Measurements from ENCODE around the gene TMTC4. TPM values are rescaled to one million over a fixed set of nuclear protein-coding genes. Genes with fewer than 3 reads are reported as not detected.

Gene TMTC4
- total and polyA plus RNA-seq, 2 of the 4 experiments (the other 2 are of a cell fraction): 8.4 to 14.3 TPM

DNA sequence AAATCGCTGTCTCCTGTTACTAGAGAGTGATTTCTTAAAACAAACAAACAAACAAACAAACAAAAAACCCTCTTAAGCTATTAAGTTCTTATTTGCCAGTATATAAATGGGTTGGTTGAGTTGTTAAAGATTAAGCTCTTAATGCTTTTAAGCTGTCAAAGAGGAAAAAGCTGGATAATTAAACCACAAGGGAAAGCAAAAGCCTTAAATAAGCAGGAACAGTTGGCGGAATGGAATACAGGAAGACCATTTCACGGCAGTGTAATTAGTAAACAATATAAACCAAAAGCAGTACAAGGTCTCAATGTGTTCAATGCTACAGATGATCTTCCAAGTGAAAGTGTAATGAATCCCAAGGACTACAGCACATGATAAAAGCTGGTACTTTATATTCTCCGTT is 53.8 kb downstream of the TMTC4 start:
- H3K4me2 ChIP-seq (ENCODE audit: low read depth, low read length): no peak overlapping the region
- in situ Hi-C loops (cut with MboI; ENCODE audit: low sequenced_read_pairs) (no loop called here), dilution Hi-C loops (cut with HindIII; ENCODE audit: low sequenced_read_pairs, unreplicated experiment) (no loop called here), intact Hi-C loops (cut with micrococcal nuclease) (no loop called here)
- no peak overlapping the region for H3K18ac ChIP-seq (ENCODE audit: low read depth, low read length)
- no CpG with 5 or more reads among the region's 4 CpGs for WGBS, 2 experiments (ENCODE audit: extremely low coverage in 2 of 2, insufficient read length in 1 of 2)
- TF ChIP-seq FOS (IDR thresholded peaks at IDR 0.05; ENCODE audit: low read depth, low read length): no peak
- no peak for TF ChIP-seq BHLHE40 (IDR thresholded peaks at IDR 0.05; ENCODE audit: low read depth, low read length)
- TF ChIP-seq, protein P1, sequence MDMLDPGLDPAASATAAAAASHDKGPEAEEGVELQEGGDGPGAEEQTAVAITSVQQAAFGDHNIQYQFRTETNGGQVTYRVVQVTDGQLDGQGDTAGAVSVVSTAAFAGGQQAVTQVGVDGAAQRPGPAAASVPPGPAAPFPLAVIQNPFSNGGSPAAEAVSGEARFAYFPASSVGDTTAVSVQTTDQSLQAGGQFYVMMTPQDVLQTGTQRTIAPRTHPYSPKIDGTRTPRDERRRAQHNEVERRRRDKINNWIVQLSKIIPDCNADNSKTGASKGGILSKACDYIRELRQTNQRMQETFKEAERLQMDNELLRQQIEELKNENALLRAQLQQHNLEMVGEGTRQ (IDR thresholded peaks at IDR 0.05; ENCODE audit: low read depth, low read length): no peak
- no peak for TF ChIP-seq CHD1 (IDR thresholded peaks at IDR 0.05; ENCODE audit: low read depth, low read length)
- no peak for TF ChIP-seq RAD21 (IDR thresholded peaks at IDR 0.05; ENCODE audit: low read length)
- no peak for TF ChIP-seq MXI1 (IDR thresholded peaks at IDR 0.05; ENCODE audit: borderline replicate concordance, low read depth, low read length)
- no peak overlapping the region for H3K4me3 ChIP-seq (ENCODE audit: insufficient read depth, low read depth, low read length)
- H3K4me1 ChIP-seq (ENCODE audit: control insufficient read depth, insufficient read depth, low read length): 0 out of 2 replicates have a peak, but pooled peaks cover 1% of the 10 kb centered on the region
- no peaks in the 10 kb centered on the region for H3K27me3 ChIP-seq (ENCODE audit: control insufficient read depth, insufficient read depth, low read length)
- H2BK15ac ChIP-seq (ENCODE audit: low read depth, low read length): no peak overlapping the region
- no peak overlapping the region for H3K23ac ChIP-seq (ENCODE audit: low read depth, low read length)
- no TSS peak for BruUV-seq (replicated peaks)
- H4K5ac ChIP-seq (ENCODE audit: low read depth, low read length): no peak overlapping the region
- no peak overlapping the region for H2BK120ac ChIP-seq (ENCODE audit: low read depth, low read length)
- no peak overlapping the region for H2AK9ac ChIP-seq (replicated peaks; ENCODE audit: low read depth, low read length, poor library complexity)
- no peak overlapping the region for H3K14ac ChIP-seq (replicated peaks; ENCODE audit: low read depth, low read length)
- ATAC-seq (ENCODE audit: low read depth): no peak
- DNase-seq: no peak
- H3K9me1 ChIP-seq (ENCODE audit: insufficient read depth, low read length): no peaks in the 10 kb centered on the region
- H3K9ac ChIP-seq (ENCODE audit: low read depth, low read length): no peak overlapping the region
- H4K20me1 ChIP-seq (ENCODE audit: insufficient read depth, low read length): no peaks in the 10 kb centered on the region
- no peak overlapping the region for H2AFZ ChIP-seq (replicated peaks; ENCODE audit: low read length, poor library complexity)
- no peak overlapping the region for H3K56ac ChIP-seq (ENCODE audit: extremely low read depth, insufficient read depth, low read length)
- POLR2A ChIA-PET (ENCODE audit: unreplicated experiment): no interaction called here
- H3K79me1 ChIP-seq (ENCODE audit: low read depth in 1 of 2, low read length in 2 of 2): no peaks in the 10 kb centered on the region
- CTCF ChIA-PET: no interaction called here
- H3K27ac ChIP-seq (ENCODE audit: insufficient read depth, low read length): no peak overlapping the region
- H3K36me3 ChIP-seq (ENCODE audit: control insufficient read depth, insufficient read depth, low read length): peaks cover 5% of the 10 kb centered on the region
- H3K4ac ChIP-seq (ENCODE audit: low read depth, low read length): no peak overlapping the region
- no peak overlapping the region for H2AK5ac ChIP-seq (ENCODE audit: low read depth, low read length)
- H2BK20ac ChIP-seq (ENCODE audit: low read depth, low read length): no peak overlapping the region
- no peak overlapping the region for H4K8ac ChIP-seq (ENCODE audit: low read depth in 2 of 2, low read length in 2 of 2)
- no peaks in the 10 kb centered on the region for H3K9me3 ChIP-seq (ENCODE audit: control insufficient read depth, insufficient read depth, low read length)
- no peak overlapping the region for H4K91ac ChIP-seq (ENCODE audit: insufficient read depth, low read depth, low read length)
- no peak overlapping the region for H2BK5ac ChIP-seq (ENCODE audit: low read depth, low read length, poor library complexity, severe bottlenecking)

Measured in IMR-90 (cell line).